ENCODE results near the gene HOXA7. TPM values are rescaled to one million over a fixed set of nuclear protein-coding genes. Genes with fewer than 3 reads are reported as not detected.

Gene HOXA7
- total RNA-seq, 1 donor = 3.6 TPM

DNA sequence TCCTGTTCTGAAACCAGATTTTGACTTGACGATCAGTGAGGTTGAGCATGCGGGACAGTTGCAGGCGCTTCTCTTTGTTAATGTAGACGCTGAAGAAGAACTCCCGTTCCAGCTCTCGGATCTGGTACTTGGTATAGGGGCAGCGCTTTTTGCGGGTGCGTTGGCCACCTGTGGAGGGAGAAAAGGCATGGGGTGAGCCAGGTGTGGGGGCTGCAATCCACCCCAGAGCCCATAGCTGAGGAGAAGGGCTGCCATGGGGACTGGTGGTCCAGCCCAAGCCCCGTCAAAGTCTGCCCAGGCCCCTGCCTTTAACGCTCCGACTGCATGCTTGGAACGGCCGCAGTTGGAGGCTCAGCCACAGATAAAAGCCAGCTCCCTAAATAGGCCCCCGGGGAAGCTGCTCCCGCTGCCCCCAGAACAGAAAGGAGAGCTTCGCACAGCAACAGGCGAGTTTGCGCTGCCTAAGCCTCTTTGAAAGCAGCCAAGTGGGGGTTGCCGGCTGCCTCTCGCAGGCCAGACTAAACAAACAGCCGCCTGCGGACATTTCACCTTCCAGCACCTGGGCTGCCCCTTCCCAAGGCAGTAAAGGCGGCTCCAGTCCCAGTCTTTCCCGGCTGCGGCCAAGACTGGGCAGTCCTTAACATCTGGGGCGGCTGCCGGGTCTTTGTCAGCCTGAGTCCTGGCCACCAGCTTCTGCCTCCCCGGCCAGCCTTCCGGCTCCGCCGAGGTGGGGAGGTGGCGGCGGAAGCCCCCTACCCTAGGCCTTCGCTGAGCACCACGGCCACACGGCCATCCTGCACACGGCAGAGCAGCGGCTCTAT, 26.6 kb upstream of the HOXA7 start:
- Histone ChIP-seq H3K4me1 (ENCODE audit: insufficient read depth, low read length) (peaks cover 53% of the 10 kb centered on the region), H3K36me3 (ENCODE audit: insufficient read depth, low read length) (peaks cover 8% of the 10 kb centered on the region), H3K27ac (ENCODE audit: low read depth, low read length) (peak overlapping the region; percentile 95), H3K9me3 (ENCODE audit: low read depth, low read length) (no peaks in the 10 kb centered on the region), H2AFZ (ENCODE audit: low read length) (peak overlapping the region; percentile 4), H3K27me3 (ENCODE audit: insufficient read depth, low read length) (no peaks in the 10 kb centered on the region), H3K4me2 (ENCODE audit: insufficient read depth, low read length) (peak overlapping the region; percentile 96), H3K4me3 (ENCODE audit: insufficient read depth, low read length) (peak overlapping the region; percentile 92), H4K20me1 (ENCODE audit: insufficient read depth, low read length) (no peaks in the 10 kb centered on the region), H3K79me2 (ENCODE audit: insufficient read depth, low read length) (peaks cover 96% of the 10 kb centered on the region)
- TF ChIP-seq, protein P1, sequence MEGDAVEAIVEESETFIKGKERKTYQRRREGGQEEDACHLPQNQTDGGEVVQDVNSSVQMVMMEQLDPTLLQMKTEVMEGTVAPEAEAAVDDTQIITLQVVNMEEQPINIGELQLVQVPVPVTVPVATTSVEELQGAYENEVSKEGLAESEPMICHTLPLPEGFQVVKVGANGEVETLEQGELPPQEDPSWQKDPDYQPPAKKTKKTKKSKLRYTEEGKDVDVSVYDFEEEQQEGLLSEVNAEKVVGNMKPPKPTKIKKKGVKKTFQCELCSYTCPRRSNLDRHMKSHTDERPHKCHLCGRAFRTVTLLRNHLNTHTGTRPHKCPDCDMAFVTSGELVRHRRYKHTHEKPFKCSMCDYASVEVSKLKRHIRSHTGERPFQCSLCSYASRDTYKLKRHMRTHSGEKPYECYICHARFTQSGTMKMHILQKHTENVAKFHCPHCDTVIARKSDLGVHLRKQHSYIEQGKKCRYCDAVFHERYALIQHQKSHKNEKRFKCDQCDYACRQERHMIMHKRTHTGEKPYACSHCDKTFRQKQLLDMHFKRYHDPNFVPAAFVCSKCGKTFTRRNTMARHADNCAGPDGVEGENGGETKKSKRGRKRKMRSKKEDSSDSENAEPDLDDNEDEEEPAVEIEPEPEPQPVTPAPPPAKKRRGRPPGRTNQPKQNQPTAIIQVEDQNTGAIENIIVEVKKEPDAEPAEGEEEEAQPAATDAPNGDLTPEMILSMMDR (IDR thresholded peaks at IDR 0.05; ENCODE audit: extremely low read depth, low read depth, low read length) = no peak
- DNase-seq (ENCODE audit: insufficient read length, low spot score, missing footprints) = peak; percentile 91

DNA sequence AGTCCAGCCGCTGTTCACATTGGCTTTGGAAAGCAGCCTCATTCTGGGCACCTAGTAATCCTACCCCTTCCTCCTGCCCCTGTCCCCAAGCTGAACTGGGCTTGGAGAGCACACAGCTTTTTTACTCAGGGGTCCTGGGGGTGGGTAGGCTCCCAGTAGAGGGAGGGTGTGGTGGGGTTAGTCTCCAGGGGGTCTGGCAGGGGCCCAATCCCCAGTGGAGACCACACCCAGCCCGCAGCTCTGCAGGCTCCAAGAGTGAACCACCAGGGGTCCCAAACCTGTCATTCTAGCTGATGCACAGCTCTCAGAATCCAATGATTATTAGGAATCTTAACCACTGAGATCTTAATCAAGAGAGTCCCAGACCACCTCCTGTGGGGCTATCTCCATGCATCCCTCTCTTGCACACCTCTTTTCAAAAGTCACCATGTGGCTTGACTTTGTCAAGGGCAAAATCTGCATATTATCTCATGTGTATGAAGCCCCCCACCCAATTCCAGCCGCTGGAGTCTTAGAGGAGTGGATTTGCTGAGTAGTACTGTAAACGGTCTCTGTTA, 25.9 kb upstream of the HOXA7 start:
- peaks cover 54% of the 10 kb centered on the region for H3K4me1 ChIP-seq (ENCODE audit: insufficient read depth, low read length)
- H3K27me3 ChIP-seq (ENCODE audit: insufficient read depth, low read length) = no peaks in the 10 kb centered on the region
- DNase-seq (ENCODE audit: insufficient read length, low spot score, missing footprints) = peak; percentile 79
- no peaks in the 10 kb centered on the region for H4K20me1 ChIP-seq (ENCODE audit: insufficient read depth, low read length)
- peak overlapping the region; percentile 95 for H3K27ac ChIP-seq (ENCODE audit: low read depth, low read length)
- H3K36me3 ChIP-seq (ENCODE audit: insufficient read depth, low read length) = peaks cover 8% of the 10 kb centered on the region
- H3K79me2 ChIP-seq (ENCODE audit: insufficient read depth, low read length) = peaks cover 96% of the 10 kb centered on the region
- no peaks in the 10 kb centered on the region for H3K9me3 ChIP-seq (ENCODE audit: low read depth, low read length)
- TF ChIP-seq, protein P1 (IDR thresholded peaks at IDR 0.05; ENCODE audit: extremely low read depth, low read depth, low read length) = no peak
- H3K4me2 ChIP-seq (ENCODE audit: insufficient read depth, low read length) = peak overlapping the region; percentile 96
- H2AFZ ChIP-seq (ENCODE audit: low read length) = no peak overlapping the region
- peak overlapping the region; percentile 92 for H3K4me3 ChIP-seq (ENCODE audit: insufficient read depth, low read length)

DNA sequence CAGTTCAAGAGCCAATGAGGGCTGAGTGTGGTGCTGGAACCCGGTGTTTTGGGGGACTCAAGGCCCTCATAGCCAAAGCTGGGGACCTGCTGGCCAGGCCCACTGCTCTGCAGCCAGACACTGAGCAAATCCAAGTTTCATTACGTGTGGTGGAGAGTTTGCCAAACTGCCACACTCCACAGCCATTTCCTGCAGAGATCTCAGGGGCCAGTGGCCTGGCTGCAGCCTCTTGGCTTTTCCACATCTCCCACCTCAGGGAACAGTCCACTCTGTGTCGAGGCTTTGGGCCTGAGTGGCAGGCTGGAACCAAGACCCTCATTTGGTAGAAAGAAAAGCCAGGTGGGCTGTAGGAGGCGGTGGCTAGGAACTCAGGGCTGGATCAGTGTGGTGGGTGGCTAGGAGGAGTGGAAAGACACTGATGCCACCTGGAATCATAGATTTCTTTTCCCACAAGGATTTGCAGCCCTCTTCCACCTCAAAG, 25.4 kb upstream of the HOXA7 start:
- Histone ChIP-seq H3K79me2 (ENCODE audit: insufficient read depth, low read length) (peaks cover 96% of the 10 kb centered on the region), H3K4me3 (ENCODE audit: insufficient read depth, low read length) (peak overlapping the region; percentile 92), H3K36me3 (ENCODE audit: insufficient read depth, low read length) (peaks cover 8% of the 10 kb centered on the region), H3K27me3 (ENCODE audit: insufficient read depth, low read length) (no peaks in the 10 kb centered on the region), H4K20me1 (ENCODE audit: insufficient read depth, low read length) (no peaks in the 10 kb centered on the region), H3K4me1 (ENCODE audit: insufficient read depth, low read length) (peaks cover 54% of the 10 kb centered on the region), H3K9me3 (ENCODE audit: low read depth, low read length) (no peaks in the 10 kb centered on the region), H3K27ac (ENCODE audit: low read depth, low read length) (peak overlapping the region; percentile 95), H3K4me2 (ENCODE audit: insufficient read depth, low read length) (peak overlapping the region; percentile 96), H2AFZ (ENCODE audit: low read length) (no peak overlapping the region)
- TF ChIP-seq, protein P1 (IDR thresholded peaks at IDR 0.05; ENCODE audit: extremely low read depth, low read depth, low read length) = no peak
- DNase-seq (ENCODE audit: insufficient read length, low spot score, missing footprints) = peak; percentile 93
